HCT116 (cell line): ENCODE results near the gene COPS7B. TPM values are rescaled to one million over a fixed set of nuclear protein-coding genes. Genes with fewer than 3 reads are reported as not detected.

Source experiments
- ATAC-seq: fragments of 200-7000 bp; cut with Tn5 transposase; 2 replicates; pipeline ENCODE4 v1.9.1; 2020; ENCODE audit warnings: mild to moderate bottlenecking, moderate library complexity
- BruUV-seq: library from RNA; stranded (reverse); fragments of 400-500 nt; replicated peaks from 2 replicates; lab custom pipeline; 2021; lab: Mats Ljungman, UMichigan
- CTCF ChIA-PET: fragments of 300-600 bp; sonication (Branson Sonifier 250); formaldehyde crosslinking; loops from one replicate; lab custom pipeline; 2021; ENCODE audit warnings: antibody characterized with exemption; lab: Charles Lee
- POLR2A ChIA-PET: fragments of 300-600, 350-600 bp; sonication (Branson Sonifier 250); formaldehyde crosslinking; loops from one replicate; lab custom pipeline; 2021; ENCODE audit warnings: antibody characterized with exemption; lab: Charles Lee
- RAD21 ChIA-PET, 2 experiments: fragments of 300-600 bp; sonication (Branson Sonifier 250); formaldehyde crosslinking; loops; one replicate each; lab custom pipeline; 2023; ENCODE audit warnings: low total read pairs in 2 of 2; ENCODE audit not compliant: uncharacterized antibody in 2 of 2, unreplicated experiment in 2 of 2, low non-redundant PET in 1 of 2; lab: Charles Lee
- DNase-seq: peaks from one replicate; pipeline ENCODE4 v3.0.0-alpha.2; 2010; ENCODE audit warnings: low read depth, low spot score
- H2AFZ ChIP-seq: fragments of 200-600 bp; shearing (Covaris generic), sonication (generic); 2 replicates; pipeline ENCODE4 v1.6.1; 2017; ENCODE audit warnings: low read depth, mixed run types, mixed read lengths, antibody characterized with exemption, low read length; ENCODE audit not compliant: poor library complexity, severe bottlenecking
- H3K27ac ChIP-seq: 2 replicates; pipeline ENCODE4 v1.5.1; 2012; ENCODE audit warnings: low read depth, low read length
- H3K27me3 ChIP-seq: fragments of 200-600 bp; sonication (generic); 2 replicates; pipeline ENCODE4 v1.6.1; 2016; ENCODE audit warnings: mixed run types, low read length, mixed read lengths; ENCODE audit not compliant: insufficient read depth
- H3K36me3 ChIP-seq, 2 experiments: fragments of 200-500 bp in 1 of 2; fragments of 200-600 bp in 1 of 2; sonication (Bioruptor generic) in 1 of 2; sonication (generic) in 1 of 2; 2 replicates each; pipeline versions ENCODE4 v1.5.1 to v1.6.1; 2014 to 2016; ENCODE audit warnings: low read length in 2 of 2, inconsistent platforms in 1 of 2, mixed read lengths in 1 of 2, mixed run types in 1 of 2; ENCODE audit not compliant: insufficient read depth in 2 of 2, control insufficient read depth in 1 of 2
- H3K4me1 ChIP-seq, 2 experiments: fragments of 200-600 bp in 1 of 2; sonication (generic) in 1 of 2; 2 replicates each; pipeline versions ENCODE4 v1.5.1 to v1.6.1; 2012 to 2017; ENCODE audit warnings: low read length in 2 of 2, inconsistent platforms in 1 of 2, mild to moderate bottlenecking in 1 of 2, mixed read lengths in 1 of 2, mixed run types in 1 of 2, moderate library complexity in 1 of 2; ENCODE audit not compliant: insufficient read depth in 2 of 2, control insufficient read depth in 1 of 2
- H3K4me2 ChIP-seq: fragments of 200-600 bp; sonication (generic); 2 replicates; pipeline ENCODE4 v1.6.1; 2017; ENCODE audit warnings: mixed run types, low read length, mixed read lengths
- H3K4me3 ChIP-seq, 2 experiments: fragments of 200-600 bp in 1 of 2; sonication (generic) in 1 of 2; replicated peaks in 1 of 2; 2 replicates each; pipeline ENCODE4 v1.5.1; 2011 to 2016; ENCODE audit warnings: low read length in 2 of 2, control low read depth in 1 of 2, low read depth in 1 of 2, mild to moderate bottlenecking in 1 of 2, mixed read lengths in 1 of 2, mixed run types in 1 of 2
- H3K79me2 ChIP-seq: fragments of 200-600 bp; sonication (generic); 2 replicates; pipeline ENCODE4 v1.6.1; 2017; ENCODE audit warnings: mild to moderate bottlenecking, mixed run types, low read length, moderate library complexity, mixed read lengths; ENCODE audit not compliant: insufficient read depth
- H3K9ac ChIP-seq: fragments of 200-600 bp; sonication (generic); 2 replicates; pipeline ENCODE4 v1.6.1; 2016; ENCODE audit warnings: low read length, mixed read lengths
- H3K9me2 ChIP-seq: fragments of 200-600 bp; sonication (generic), shearing (Covaris generic); 2 replicates; pipeline ENCODE4 v1.6.1; 2017; ENCODE audit warnings: mixed run types, mild to moderate bottlenecking, moderate library complexity; ENCODE audit not compliant: insufficient read depth
- H3K9me3 ChIP-seq, 2 experiments: fragments of 200-500 bp in 1 of 2; fragments of 200-600 bp in 1 of 2; sonication (Bioruptor generic) in 1 of 2; sonication (generic) in 1 of 2; 2 replicates each; pipeline ENCODE4 v1.6.1; 2014 to 2017; ENCODE audit warnings: low read length in 2 of 2, mixed read lengths in 2 of 2, inconsistent platforms in 1 of 2, low read depth in 1 of 2, mild to moderate bottlenecking in 1 of 2, mixed run types in 1 of 2, moderate library complexity in 1 of 2; ENCODE audit not compliant: control insufficient read depth in 1 of 2, insufficient read depth in 1 of 2
- H4K20me1 ChIP-seq: fragments of 200-600 bp; sonication (generic), shearing (Covaris generic); 2 replicates; pipeline ENCODE4 v1.6.1; 2017; ENCODE audit warnings: mixed run types, mild to moderate bottlenecking, moderate library complexity; ENCODE audit not compliant: insufficient read depth
- CBX3 ChIP-seq: IDR thresholded peaks from 2 replicates; pipeline ENCODE4 v1.6.1; 2012; ENCODE audit warnings: low read depth
- CEBPB ChIP-seq: IDR thresholded peaks from 2 replicates; pipeline ENCODE4 v1.6.1; 2012; ENCODE audit warnings: low read depth
- EZH2phosphoT487 ChIP-seq: fragments of 200-600 bp; IDR thresholded peaks from 2 replicates; pipeline ENCODE4 v1.6.1; 2018; ENCODE audit warnings: antibody characterized with exemption, borderline replicate concordance
- JUND ChIP-seq: IDR thresholded peaks from 2 replicates; pipeline ENCODE4 v1.6.1; 2012
- MAX ChIP-seq: IDR thresholded peaks from 2 replicates; pipeline ENCODE4 v1.6.1; 2012
- POLR2A ChIP-seq: IDR thresholded peaks from 2 replicates; pipeline ENCODE4 v1.7.0; 2011; ENCODE audit warnings: borderline replicate concordance; ENCODE audit not compliant: insufficient read depth, insufficient read length; ENCODE audit errors: extremely low read depth
- RAD21 ChIP-seq: IDR thresholded peaks from 2 replicates; pipeline ENCODE4 v1.6.1; 2012; ENCODE audit warnings: low read depth, mild to moderate bottlenecking
- SIN3A ChIP-seq: IDR thresholded peaks from 2 replicates; pipeline ENCODE4 v1.6.1; 2012; ENCODE audit warnings: low read depth
- SRF ChIP-seq: IDR thresholded peaks from 2 replicates; pipeline ENCODE4 v1.6.1; 2012; ENCODE audit warnings: low read depth
- ZBTB33 ChIP-seq: IDR thresholded peaks from 2 replicates; pipeline ENCODE4 v1.6.1; 2011; ENCODE audit warnings: mild to moderate bottlenecking, low read length, moderate library complexity; ENCODE audit not compliant: insufficient replicate concordance; ENCODE audit errors: extremely low read depth
- ZNF274 ChIP-seq: fragments of 200-500 bp; sonication (Bioruptor generic); IDR thresholded peaks from 2 replicates; pipeline ENCODE4 v1.6.1; 2014; ENCODE audit warnings: mild to moderate bottlenecking, low read depth, low read length, inconsistent platforms
- intact Hi-C: fragments of 100-400 bp; cut with micrococcal nuclease; formaldehyde crosslinking; loops from 2 replicates; pipeline ENCODE4 v1.10.0; 2022
- total RNA-seq: library from RNA; stranded (reverse); gene quantifications from one replicate; pipeline ENCODE4 v1.2.1, GENCODE V29; 2021; ENCODE audit not compliant: unreplicated experiment
- TF ChIP-seq, protein P1 (sequence below), 3 experiments: fragments of 200-600 bp in 1 of 3; sonication (generic) in 1 of 3; IDR thresholded peaks in 2 of 3; conservative IDR thresholded peaks in 1 of 3; 2 replicates each; pipeline ENCODE4 v1.5.1; 2012 to 2017; ENCODE audit warnings: low read depth in 2 of 3, low read length in 2 of 3, antibody characterized with exemption in 1 of 3, borderline replicate concordance in 1 of 3, control low read depth in 1 of 3, mild to moderate bottlenecking in 1 of 3, mixed read lengths in 1 of 3, mixed run types in 1 of 3, moderate library complexity in 1 of 3; ENCODE audit not compliant: insufficient read depth in 1 of 3

Gene COPS7B
- total RNA-seq, 1 experiment from 2014 or later, result 52.9 TPM

GRCh38 chr2:231791107-231791506 is 4.9 kb downstream of the COPS7B start:
- no TSS peak for BruUV-seq
- Histone ChIP-seq H4K20me1 (no peaks in the 10 kb centered on the region), H3K4me2 (no peak overlapping the region), H3K79me2 (peaks cover 86% of the 10 kb centered on the region), H3K9me3 (no peaks in the 10 kb centered on the region), H3K36me3 (peaks cover 20 to 30% of the 10 kb centered on the region in 2 experiments; a peak in 3 of 4 replicates), H2AFZ (no peak overlapping the region), H3K4me1 (peaks cover 12 to 16% of the 10 kb centered on the region in 2 experiments; a peak in 3 of 4 replicates), H3K9ac (no peak overlapping the region), H3K27ac (no peak overlapping the region), H3K27me3 (no peaks in the 10 kb centered on the region), H3K4me3 (no peak overlapping the region), H3K9me2 (no peaks in the 10 kb centered on the region)
- ChIA-PET CTCF (no interaction called here), RAD21 (interaction anchor here in 1 of 2 experiments (0.7 kb wide), 1 partner anchor 62 kb away, joined by 3 read pairs; no protein-coding TSS in a partner anchor), POLR2A (no interaction called here)
- TF ChIP-seq, protein P1, sequence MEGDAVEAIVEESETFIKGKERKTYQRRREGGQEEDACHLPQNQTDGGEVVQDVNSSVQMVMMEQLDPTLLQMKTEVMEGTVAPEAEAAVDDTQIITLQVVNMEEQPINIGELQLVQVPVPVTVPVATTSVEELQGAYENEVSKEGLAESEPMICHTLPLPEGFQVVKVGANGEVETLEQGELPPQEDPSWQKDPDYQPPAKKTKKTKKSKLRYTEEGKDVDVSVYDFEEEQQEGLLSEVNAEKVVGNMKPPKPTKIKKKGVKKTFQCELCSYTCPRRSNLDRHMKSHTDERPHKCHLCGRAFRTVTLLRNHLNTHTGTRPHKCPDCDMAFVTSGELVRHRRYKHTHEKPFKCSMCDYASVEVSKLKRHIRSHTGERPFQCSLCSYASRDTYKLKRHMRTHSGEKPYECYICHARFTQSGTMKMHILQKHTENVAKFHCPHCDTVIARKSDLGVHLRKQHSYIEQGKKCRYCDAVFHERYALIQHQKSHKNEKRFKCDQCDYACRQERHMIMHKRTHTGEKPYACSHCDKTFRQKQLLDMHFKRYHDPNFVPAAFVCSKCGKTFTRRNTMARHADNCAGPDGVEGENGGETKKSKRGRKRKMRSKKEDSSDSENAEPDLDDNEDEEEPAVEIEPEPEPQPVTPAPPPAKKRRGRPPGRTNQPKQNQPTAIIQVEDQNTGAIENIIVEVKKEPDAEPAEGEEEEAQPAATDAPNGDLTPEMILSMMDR (IDR thresholded peaks at IDR 0.05 in 2 of 3, conservative IDR thresholded peaks at IDR 0.05 in 1 of 3; ENCODE audit: borderline replicate concordance in 1 of 3, insufficient read depth in 1 of 3, low read depth in 2 of 3, low read length in 2 of 3), result no peak
- TF ChIP-seq ZNF274 (no peak), POLR2A (no peak), CEBPB (no peak), RAD21 (no peak), ZBTB33 (no peak), MAX (no peak), SRF (no peak), EZH2phosphoT487 (no peak), JUND (no peak), SIN3A (no peak), CBX3 (no peak)
- ATAC-seq (no peak), DNase-seq (no peak)
- intact Hi-C loops, result no loop called here
